ENCODE results near the gene FBXW8.

FBXW8 gene

GRCh38 chr12:116954710-116955381 is 44.1 kb downstream of the FBXW8 start:
- TF ChIP-seq CTCF (IDR thresholded peaks at IDR 0.05), result no peak

GRCh38 chr12:116955382-116956021 is 44.8 kb downstream of the FBXW8 start:
- peak; percentile 77 for TF ChIP-seq CTCF (IDR thresholded peaks at IDR 0.05)

DNA sequence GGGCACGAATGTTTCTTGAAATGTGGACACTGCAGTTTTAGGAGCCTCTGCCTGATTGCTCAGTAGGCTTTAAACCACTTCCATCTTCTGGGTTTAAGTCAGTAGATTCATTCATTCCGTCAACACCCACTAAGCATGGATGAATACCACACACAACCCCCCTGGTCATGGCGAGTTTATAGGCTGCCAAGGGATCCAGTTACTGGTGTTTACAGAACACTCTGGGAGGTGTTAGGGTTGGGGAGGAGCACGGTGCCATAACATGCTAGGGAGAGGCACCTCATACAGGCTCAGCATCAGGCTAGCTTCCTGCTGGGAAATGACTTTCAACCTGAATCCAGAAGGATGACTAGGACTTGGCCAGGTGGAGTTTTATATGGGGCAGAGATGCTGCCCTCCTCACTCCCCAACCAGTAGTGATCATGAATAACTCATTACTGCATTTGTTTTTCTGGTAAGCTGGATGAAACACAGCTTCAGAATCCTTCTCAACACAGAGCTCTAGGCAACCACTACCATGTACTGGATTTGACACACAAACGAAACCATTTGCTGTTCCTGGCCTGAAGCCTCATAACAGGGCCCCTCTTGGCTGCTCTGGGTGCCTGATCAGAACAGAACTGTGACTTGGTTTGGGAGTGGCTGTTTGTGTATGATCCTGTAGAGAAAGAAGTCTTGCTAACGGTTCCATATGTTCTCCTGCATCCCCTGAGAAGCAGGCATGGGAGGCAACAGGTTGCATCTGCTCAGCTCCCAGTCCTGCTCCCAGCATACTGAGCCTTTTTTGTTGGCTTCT is 47.9 kb downstream of the FBXW8 start:
- no peak for TF ChIP-seq CTCF (IDR thresholded peaks at IDR 0.05)

- no peak for TF ChIP-seq CTCF (IDR thresholded peaks at IDR 0.05)
These were observed 48.4 kb downstream of the FBXW8 start for GRCh38 chr12:116959198-116959460.

DNA sequence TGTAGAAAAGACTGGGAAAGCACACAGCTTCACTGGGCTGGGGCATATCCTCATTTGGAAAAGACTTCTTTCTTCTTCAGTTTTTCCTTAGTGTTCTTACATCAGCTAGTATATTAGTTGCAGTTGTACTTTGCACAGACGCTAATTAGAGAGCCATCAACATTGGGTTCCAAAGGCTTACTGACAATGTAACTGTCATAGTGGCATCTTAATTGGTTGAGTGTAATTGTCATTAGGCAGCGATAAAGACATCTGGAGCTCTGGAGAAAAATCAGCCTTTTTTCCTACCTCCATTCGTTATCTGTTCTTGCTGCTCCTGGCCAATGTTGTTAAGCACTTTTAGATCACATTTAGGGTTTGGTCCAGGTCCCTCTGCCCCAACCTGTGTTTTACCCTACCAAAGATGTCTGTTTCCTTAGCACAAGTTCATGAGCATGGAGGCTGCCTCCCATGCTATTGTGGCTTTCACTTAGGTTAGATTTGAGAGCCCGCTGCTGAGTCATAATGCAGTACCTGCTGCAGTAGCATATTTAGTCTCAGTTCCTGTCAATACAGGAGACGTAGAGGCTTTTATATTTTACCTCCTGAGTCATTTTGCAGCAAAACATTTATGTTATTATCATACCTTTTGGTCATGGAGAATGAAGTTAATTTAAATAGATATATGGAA is 49.2 kb downstream of the FBXW8 start:
- TF ChIP-seq CTCF (IDR thresholded peaks at IDR 0.05), result no peak

- no peak for TF ChIP-seq CTCF (IDR thresholded peaks at IDR 0.05)
These were observed 51.4 kb downstream of the FBXW8 start for GRCh38 chr12:116962197-116962596.

DNA sequence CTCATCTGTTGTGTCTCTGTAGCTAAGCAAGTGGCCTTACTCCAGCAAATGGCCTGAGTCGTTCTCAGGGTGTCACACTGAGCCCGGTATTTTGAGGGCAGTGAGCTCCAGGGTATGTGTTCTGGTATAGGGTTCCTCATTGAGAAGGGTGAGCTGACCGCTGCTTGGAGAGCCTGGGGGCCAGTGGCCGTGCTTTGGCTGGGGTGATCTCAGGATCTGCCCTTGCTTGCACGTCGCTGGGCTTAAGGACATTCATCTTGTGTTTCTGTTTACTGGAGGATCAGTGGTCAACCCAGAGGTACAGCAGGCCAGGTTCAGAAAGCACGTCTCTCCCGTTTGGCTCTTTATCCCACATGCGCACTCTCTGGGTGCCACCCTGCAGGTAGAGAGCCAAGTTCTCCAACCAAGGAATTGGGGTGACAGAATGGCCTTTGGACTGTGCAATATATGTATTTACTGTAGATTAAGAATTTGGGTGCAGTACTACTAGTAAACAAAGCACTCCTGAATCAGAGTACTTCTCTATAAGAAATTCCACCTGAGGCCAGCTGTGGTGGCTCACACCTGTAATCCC is 52.1 kb downstream of the FBXW8 start:
- no peak for TF ChIP-seq CTCF (IDR thresholded peaks at IDR 0.05)

Measured in LNCAP (cell line).